Measurements from ENCODE around the gene LRRK1. TPM values are rescaled to one million over a fixed set of nuclear protein-coding genes. Genes with fewer than 3 reads are reported as not detected.

LRRK1 gene
- total RNA-seq, 1 donor from 2014 or later: not detected

DNA sequence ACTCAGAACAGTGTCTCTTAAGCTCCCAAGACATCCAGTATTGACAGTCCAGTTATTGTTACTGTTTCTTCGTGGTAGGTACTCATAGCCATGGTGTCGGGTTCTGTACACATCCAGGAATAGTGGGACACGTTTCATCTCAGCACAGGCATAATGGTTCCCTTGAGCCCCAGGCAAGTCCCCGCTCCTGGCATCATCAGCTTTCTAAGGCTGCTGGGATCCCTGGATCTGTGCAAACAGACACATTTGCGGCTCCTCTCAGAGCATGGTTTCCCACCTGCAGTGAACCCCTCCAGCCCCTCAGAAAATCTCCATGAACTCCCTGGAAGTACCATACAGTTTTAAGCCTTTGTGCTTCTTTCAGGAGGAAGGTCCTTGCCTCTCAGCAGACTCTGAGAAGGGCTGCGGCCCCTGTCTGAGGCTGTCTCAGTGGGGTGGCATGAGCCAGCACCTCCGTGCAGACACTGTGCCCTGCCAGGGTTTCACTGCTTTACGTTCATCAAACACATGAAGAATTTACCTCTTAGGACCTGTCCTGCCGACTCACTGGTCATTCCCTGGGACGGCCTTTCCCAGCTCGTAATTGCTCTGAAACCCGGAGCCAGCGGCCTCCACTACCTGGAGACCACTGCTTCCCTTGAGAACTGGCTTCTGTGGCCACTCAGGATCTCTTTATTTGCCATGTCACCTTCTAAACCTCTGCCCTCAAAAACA lies 124.9 kb downstream of the LRRK1 start:
- Mint-ChIP-seq H3K9me3 (no peaks in the 10 kb centered on the region), H3K36me3 (no peaks in the 10 kb centered on the region), H3K4me1 (peaks cover 29% of the 10 kb centered on the region), H3K27me3 (ENCODE audit: insufficient read depth, low read depth) (peaks cover 5% of the 10 kb centered on the region), H3K4me3 (no peak overlapping the region), H3K27ac (no peak overlapping the region)
- peaks cover 13% of the 10 kb centered on the region for H3K4me1 ChIP-seq
- no peak for DNase-seq (ENCODE audit: low spot score)
- no peak overlapping the region for H3K4me2 ChIP-seq
- H4K20me1 ChIP-seq (ENCODE audit: low read depth): no peaks in the 10 kb centered on the region
- H3K9me3 ChIP-seq (ENCODE audit: low read depth): no peaks in the 10 kb centered on the region
- H3K4me3 ChIP-seq: no peak overlapping the region
- H2AFZ ChIP-seq (replicated peaks): no peak overlapping the region
- H3K9ac ChIP-seq: no peak overlapping the region
- H3K27me3 ChIP-seq: peaks cover 38% of the 10 kb centered on the region
- H3K27ac ChIP-seq: no peak overlapping the region
- no peak for TF ChIP-seq EZH2 (IDR thresholded peaks at IDR 0.05)
- no peak for TF ChIP-seq EZH2phosphoT487 (IDR thresholded peaks at IDR 0.05)
- TF ChIP-seq, protein P1, sequence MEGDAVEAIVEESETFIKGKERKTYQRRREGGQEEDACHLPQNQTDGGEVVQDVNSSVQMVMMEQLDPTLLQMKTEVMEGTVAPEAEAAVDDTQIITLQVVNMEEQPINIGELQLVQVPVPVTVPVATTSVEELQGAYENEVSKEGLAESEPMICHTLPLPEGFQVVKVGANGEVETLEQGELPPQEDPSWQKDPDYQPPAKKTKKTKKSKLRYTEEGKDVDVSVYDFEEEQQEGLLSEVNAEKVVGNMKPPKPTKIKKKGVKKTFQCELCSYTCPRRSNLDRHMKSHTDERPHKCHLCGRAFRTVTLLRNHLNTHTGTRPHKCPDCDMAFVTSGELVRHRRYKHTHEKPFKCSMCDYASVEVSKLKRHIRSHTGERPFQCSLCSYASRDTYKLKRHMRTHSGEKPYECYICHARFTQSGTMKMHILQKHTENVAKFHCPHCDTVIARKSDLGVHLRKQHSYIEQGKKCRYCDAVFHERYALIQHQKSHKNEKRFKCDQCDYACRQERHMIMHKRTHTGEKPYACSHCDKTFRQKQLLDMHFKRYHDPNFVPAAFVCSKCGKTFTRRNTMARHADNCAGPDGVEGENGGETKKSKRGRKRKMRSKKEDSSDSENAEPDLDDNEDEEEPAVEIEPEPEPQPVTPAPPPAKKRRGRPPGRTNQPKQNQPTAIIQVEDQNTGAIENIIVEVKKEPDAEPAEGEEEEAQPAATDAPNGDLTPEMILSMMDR (IDR thresholded peaks at IDR 0.05): no peak
- H3K79me2 ChIP-seq (ENCODE audit: low read depth): no peaks in the 10 kb centered on the region
- H3K36me3 ChIP-seq: no peaks in the 10 kb centered on the region
- H3F3A ChIP-seq (ENCODE audit: low read depth): no peaks in the 10 kb centered on the region

DNA sequence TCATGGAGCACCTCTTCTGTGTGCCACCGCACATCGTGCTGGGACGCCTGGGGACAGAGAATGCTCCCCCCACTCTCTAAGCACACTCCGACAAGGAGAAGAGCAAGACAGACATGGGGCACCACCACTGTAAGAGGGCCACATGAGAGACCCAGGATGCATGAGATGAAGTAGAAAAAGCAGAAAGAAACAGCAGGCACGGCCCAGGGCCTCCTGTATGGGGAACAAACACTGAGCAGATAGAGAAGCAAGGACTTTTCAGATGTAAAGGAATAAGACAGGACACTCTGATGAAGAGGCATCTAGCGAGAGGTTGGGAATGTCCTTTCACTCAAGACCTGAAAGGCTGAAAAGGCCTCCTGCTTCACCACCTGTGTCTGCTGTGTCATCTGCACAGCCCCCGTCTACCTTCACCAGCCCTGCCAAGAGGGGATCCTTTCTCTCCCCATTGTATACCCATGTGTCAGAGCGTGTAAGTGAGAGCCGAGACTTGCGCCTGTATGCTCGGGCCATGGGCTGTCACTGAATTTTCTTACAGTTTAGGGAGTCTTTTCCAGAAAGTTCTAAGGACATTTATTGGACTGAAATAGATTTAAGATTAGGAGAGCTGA lies 125.6 kb downstream of the LRRK1 start:
- H3K9ac ChIP-seq: no peak overlapping the region
- H3K4me1 ChIP-seq: peaks cover 13% of the 10 kb centered on the region
- no peaks in the 10 kb centered on the region for H4K20me1 ChIP-seq (ENCODE audit: low read depth)
- H3K4me2 ChIP-seq: no peak overlapping the region
- peaks cover 39% of the 10 kb centered on the region for H3K27me3 ChIP-seq
- no peaks in the 10 kb centered on the region for H3K9me3 Mint-ChIP-seq
- peaks cover 35% of the 10 kb centered on the region for H3K4me1 Mint-ChIP-seq
- DNase-seq (ENCODE audit: low spot score): no peak
- no peak overlapping the region for H3K27ac ChIP-seq
- H3K4me3 Mint-ChIP-seq: no peak overlapping the region
- H3K36me3 ChIP-seq: no peaks in the 10 kb centered on the region
- H3K79me2 ChIP-seq (ENCODE audit: low read depth): no peaks in the 10 kb centered on the region
- no peaks in the 10 kb centered on the region for H3K9me3 ChIP-seq (ENCODE audit: low read depth)
- no peak overlapping the region for H3K4me3 ChIP-seq
- H3F3A ChIP-seq (ENCODE audit: low read depth): no peaks in the 10 kb centered on the region
- H2AFZ ChIP-seq (replicated peaks): no peak overlapping the region
- TF ChIP-seq, protein P1 (IDR thresholded peaks at IDR 0.05): no peak
- TF ChIP-seq EZH2phosphoT487 (IDR thresholded peaks at IDR 0.05) (no peak), EZH2 (IDR thresholded peaks at IDR 0.05) (no peak)
- H3K36me3 Mint-ChIP-seq: no peaks in the 10 kb centered on the region
- H3K27me3 Mint-ChIP-seq (ENCODE audit: insufficient read depth, low read depth): peaks cover 9% of the 10 kb centered on the region
- H3K27ac Mint-ChIP-seq: no peak overlapping the region

DNA sequence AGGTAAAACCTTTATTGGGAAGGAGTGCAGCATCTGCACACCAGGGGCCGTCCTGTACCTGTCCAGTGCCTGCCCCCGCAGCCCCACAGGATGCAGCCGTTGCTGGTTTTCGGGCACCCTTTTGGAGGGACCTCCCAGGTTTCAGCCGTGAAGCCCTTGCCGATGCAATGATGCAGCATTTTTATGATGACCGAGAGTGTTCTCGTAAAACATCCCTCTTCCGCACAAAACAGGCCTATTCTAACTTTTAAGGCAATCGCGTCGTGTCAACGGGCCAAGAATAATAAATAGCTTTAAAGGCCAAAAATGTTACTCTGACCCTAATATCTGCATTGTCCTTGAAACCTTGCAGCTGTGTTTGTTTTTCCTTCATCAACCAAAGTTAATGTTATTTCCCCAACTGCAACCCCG lies 126.1 kb downstream of the LRRK1 start:
- Histone ChIP-seq H3K4me3 (no peak overlapping the region), H3K27ac (no peak overlapping the region), H3K4me2 (no peak overlapping the region), H3K27me3 (peaks cover 39% of the 10 kb centered on the region), H3K9ac (no peak overlapping the region), H3F3A (ENCODE audit: low read depth) (no peaks in the 10 kb centered on the region), H3K4me1 (peaks cover 13% of the 10 kb centered on the region), H3K36me3 (no peaks in the 10 kb centered on the region), H3K9me3 (ENCODE audit: low read depth) (no peaks in the 10 kb centered on the region), H4K20me1 (ENCODE audit: low read depth) (no peaks in the 10 kb centered on the region), H2AFZ (replicated peaks) (no peak overlapping the region), H3K79me2 (ENCODE audit: low read depth) (no peaks in the 10 kb centered on the region)
- H3K4me1 Mint-ChIP-seq: peaks cover 37% of the 10 kb centered on the region
- H3K36me3 Mint-ChIP-seq: no peaks in the 10 kb centered on the region
- no peaks in the 10 kb centered on the region for H3K9me3 Mint-ChIP-seq
- H3K27me3 Mint-ChIP-seq (ENCODE audit: insufficient read depth, low read depth): peaks cover 11% of the 10 kb centered on the region
- no peak overlapping the region for H3K27ac Mint-ChIP-seq
- DNase-seq (ENCODE audit: low spot score): no peak
- no peak overlapping the region for H3K4me3 Mint-ChIP-seq
- TF ChIP-seq, protein P1 (IDR thresholded peaks at IDR 0.05): no peak
- TF ChIP-seq EZH2phosphoT487 (IDR thresholded peaks at IDR 0.05) (no peak), EZH2 (IDR thresholded peaks at IDR 0.05) (no peak)

Measured in neural progenitor cell (in vitro differentiated cells).